Measurements from ENCODE around the gene PYURF. TPM values are rescaled to one million over a fixed set of nuclear protein-coding genes. Genes with fewer than 3 reads are reported as not detected.

PYURF gene
- total RNA-seq, 1 experiment from 2014 or later: 45.3 TPM

DNA sequence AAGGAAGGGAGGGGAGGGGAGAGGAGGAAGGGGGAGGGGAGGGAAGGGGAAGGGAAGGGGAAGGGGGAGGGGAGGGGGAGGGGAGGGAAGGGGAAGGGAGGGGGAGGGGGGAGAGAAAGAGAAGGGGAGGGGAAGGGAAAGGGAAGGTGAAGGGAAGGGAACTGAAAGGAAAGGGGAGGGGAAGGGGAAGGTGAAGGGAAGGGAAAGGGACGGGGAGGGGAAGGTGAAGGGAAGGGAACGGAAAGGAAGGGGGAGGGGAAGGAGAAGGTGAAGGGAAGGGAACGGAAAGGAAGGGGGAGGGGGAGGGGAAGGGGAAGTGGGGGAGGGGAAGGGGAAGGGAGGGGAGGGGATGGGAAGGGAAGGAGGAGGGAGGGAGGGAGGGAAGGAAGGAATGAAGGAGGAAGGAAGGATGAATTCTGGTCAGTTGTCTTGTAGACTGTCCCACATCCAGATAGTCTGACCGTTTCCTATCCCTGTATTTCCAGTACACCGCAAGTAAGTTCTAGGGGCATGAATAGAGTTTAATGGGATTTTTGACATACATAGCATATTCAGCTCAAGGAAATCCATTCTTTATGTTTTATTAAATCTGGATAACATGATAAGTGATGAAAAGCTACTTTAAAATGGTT, 46.2 kb downstream of the PYURF start:
- no peaks in the 10 kb centered on the region for H3K9me3 Mint-ChIP-seq
- no peaks in the 10 kb centered on the region for H3K27me3 Mint-ChIP-seq (ENCODE audit: low read depth)
- ChIA-PET CTCF (interaction anchor here (1.1 kb wide), 1 partner anchor 258 kb away, joined by 3 read pairs; no protein-coding TSS in a partner anchor), POLR2A (no interaction called here)
- H3K4me1 Mint-ChIP-seq: no peaks in the 10 kb centered on the region
- no peak for TF ChIP-seq EMX1 (CRISPR knock-in tag; IDR thresholded peaks at IDR 0.05)
- no peak for TF ChIP-seq MXD4 (CRISPR knock-in tag; IDR thresholded peaks at IDR 0.05; ENCODE audit: borderline replicate concordance)
- TF ChIP-seq PRDM15 (CRISPR knock-in tag; IDR thresholded peaks at IDR 0.05): no peak
- TF ChIP-seq, protein P1, sequence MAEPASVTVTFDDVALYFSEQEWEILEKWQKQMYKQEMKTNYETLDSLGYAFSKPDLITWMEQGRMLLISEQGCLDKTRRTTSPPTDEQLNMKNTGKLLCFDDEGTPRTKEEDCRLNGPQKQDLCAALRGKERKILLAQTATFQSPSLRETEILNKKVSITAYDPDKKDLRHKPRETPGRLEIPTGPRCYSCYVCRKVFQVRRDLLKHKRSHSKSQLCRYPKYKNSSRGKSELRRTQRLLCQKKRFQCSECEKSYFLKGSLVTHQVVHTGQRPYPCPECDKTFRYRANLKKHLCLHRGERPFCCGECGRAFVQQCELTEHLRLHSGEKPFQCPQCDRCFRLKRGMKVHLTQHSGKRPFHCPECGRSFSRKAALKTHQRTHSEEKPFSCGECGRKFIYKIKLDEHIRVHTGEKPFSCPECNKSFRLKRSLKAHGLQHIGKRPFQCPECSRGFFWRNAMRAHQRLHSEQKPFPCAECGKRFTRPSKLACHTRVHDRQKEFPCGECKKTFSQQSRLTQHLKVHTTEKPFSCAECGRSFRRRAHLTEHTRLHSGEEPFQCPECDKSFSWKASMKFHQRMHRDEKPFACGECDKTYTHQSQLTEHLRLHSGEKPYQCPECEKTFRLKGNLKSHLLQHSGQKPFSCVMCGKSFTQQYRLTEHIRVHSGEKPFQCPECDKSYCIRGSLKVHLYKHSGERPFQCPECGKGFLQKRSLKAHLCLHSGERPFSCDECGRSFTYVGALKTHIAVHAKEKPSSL (CRISPR knock-in tag; conservative IDR thresholded peaks at IDR 0.05): no peak
- no peak for TF ChIP-seq ZNF317 (CRISPR knock-in tag; IDR thresholded peaks at IDR 0.05; ENCODE audit: borderline replicate concordance, low read depth)
- no peak for TF ChIP-seq ZNF671 (CRISPR knock-in tag; IDR thresholded peaks at IDR 0.05)
- TF ChIP-seq ERG (CRISPR knock-in tag; IDR thresholded peaks at IDR 0.05): no peak
- TF ChIP-seq ZNF512 (CRISPR knock-in tag; IDR thresholded peaks at IDR 0.05; ENCODE audit: borderline replicate concordance): no peak
- TF ChIP-seq TCF7 (CRISPR knock-in tag; IDR thresholded peaks at IDR 0.05; ENCODE audit: low read depth): no peak
- TF ChIP-seq, protein P2, sequence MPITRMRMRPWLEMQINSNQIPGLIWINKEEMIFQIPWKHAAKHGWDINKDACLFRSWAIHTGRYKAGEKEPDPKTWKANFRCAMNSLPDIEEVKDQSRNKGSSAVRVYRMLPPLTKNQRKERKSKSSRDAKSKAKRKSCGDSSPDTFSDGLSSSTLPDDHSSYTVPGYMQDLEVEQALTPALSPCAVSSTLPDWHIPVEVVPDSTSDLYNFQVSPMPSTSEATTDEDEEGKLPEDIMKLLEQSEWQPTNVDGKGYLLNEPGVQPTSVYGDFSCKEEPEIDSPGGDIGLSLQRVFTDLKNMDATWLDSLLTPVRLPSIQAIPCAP (CRISPR knock-in tag; IDR thresholded peaks at IDR 0.05): no peak
- TF ChIP-seq RELA (CRISPR knock-in tag; IDR thresholded peaks at IDR 0.05; ENCODE audit: borderline replicate concordance): no peak
- no peak for TF ChIP-seq MYBL2 (CRISPR knock-in tag; IDR thresholded peaks at IDR 0.05)
- no peak for TF ChIP-seq HMGA2 (CRISPR knock-in tag; IDR thresholded peaks at IDR 0.05)
- TF ChIP-seq TEAD1 (CRISPR knock-in tag; IDR thresholded peaks at IDR 0.05): no peak
- no peak for TF ChIP-seq NFE2L1 (CRISPR knock-in tag; IDR thresholded peaks at IDR 0.05)
- TF ChIP-seq TEAD4 (CRISPR knock-in tag; IDR thresholded peaks at IDR 0.05): no peak
- TF ChIP-seq ZMAT4 (CRISPR knock-in tag; IDR thresholded peaks at IDR 0.05): no peak
- no peak overlapping the region for H3K27ac Mint-ChIP-seq
- H3K4me3 Mint-ChIP-seq: no peak overlapping the region
- H3K36me3 Mint-ChIP-seq: peaks cover 4% of the 10 kb centered on the region
- ATAC-seq (no peak), DNase-seq (ENCODE audit: low spot score) (no peak)

Other genes starting within 250 kb of the PYURF start
- 13.4 to 17.0 TPM (median 14.1 TPM) in 3 replicates for gene PPM1K, start 239.2 kb downstream of the PYURF start, total RNA-seq (2021)
- 4.1 to 6.7 TPM (median 6.1 TPM) in 3 replicates for gene HERC6, start 144.9 kb downstream of the PYURF start, total RNA-seq (2021)
- gene HERC5, start 66.7 kb downstream of the PYURF start, total RNA-seq (2021): 14.3 to 17.2 TPM (median 17.1 TPM) in 3 replicates
- gene HERC3, start 68.7 kb upstream of the PYURF start, total RNA-seq (2021): 5.2 to 6.3 TPM (median 5.5 TPM) in 3 replicates
- 3.1 to 3.4 TPM (median 3.3 TPM) in 3 replicates for gene NAP1L5, start 174.1 kb upstream of the PYURF start, total RNA-seq (2021)

All from WTC11 (cell line).